Measurements from ENCODE around the gene MBOAT1. TPM values are rescaled to one million over a fixed set of nuclear protein-coding genes. Genes with fewer than 3 reads are reported as not detected.

Gene MBOAT1
- polyA plus RNA-seq, 2 of the 4 experiments (the other 2 are of a cell fraction) = 1.9 to 5.5 TPM

DNA sequence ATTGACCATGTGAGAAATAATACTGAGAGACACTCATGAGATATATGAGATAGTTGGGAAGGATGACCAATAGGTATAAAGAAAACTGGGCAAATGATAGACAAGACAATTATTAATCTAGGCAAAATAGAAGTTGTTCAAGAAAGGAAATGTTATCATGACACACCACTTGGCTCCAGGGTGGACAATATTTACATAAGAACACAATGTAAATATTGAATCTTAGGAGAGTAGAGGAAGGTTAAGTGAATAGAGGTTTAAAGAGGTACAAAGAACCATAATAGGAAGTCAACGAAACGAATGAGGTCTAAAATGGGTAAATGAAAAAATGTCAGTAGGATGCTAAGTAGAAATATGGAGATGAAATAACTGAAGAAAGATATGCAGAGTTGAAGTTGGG, 126.5 kb downstream of the MBOAT1 start (continued):
- TF ChIP-seq CHD2 (IDR thresholded peaks at IDR 0.05; ENCODE audit: low read length, partially characterized antibody) (no peak), EP300 (IDR thresholded peaks at IDR 0.05) (no peak), NPAS2 (CRISPR knock-in tag; IDR thresholded peaks at IDR 0.05; ENCODE audit: borderline replicate concordance) (no peak), TFCP2L1 (CRISPR knock-in tag; IDR thresholded peaks at IDR 0.05) (no peak)

GRCh38 chr6:20084411-20084810, 127.9 kb downstream of the MBOAT1 start:
- no peak for FAIRE-seq
- H3K27ac ChIP-seq = no peak overlapping the region
- no peak for DNase-seq (ENCODE audit: low read depth in 1 of 2, low spot score in 1 of 2)
- no peaks in the 10 kb centered on the region for H3K4me1 ChIP-seq
- CTCF ChIA-PET = no interaction called here
- POLR2A ChIA-PET = no interaction called here
- ATAC-seq = no peak
- no peak for TF ChIP-seq RARB (CRISPR knock-in tag; IDR thresholded peaks at IDR 0.05)
- TF ChIP-seq HES2 (IDR thresholded peaks at IDR 0.05) = no peak
- no peak for TF ChIP-seq TP53 (CRISPR knock-in tag; IDR thresholded peaks at IDR 0.05)
- TF ChIP-seq EHF (CRISPR knock-in tag; IDR thresholded peaks at IDR 0.05) = no peak
- TF ChIP-seq NR3C1 (IDR thresholded peaks at IDR 0.05) = no peak
- TF ChIP-seq ATOH8 (CRISPR knock-in tag; IDR thresholded peaks at IDR 0.05; ENCODE audit: low read depth) = no peak
- TF ChIP-seq HDAC2 (IDR thresholded peaks at IDR 0.05) = no peak
- TF ChIP-seq RAD21 (conservative IDR thresholded peaks at IDR 0.05 in 1 of 2, IDR thresholded peaks at IDR 0.05 in 1 of 2) = no peak
- TF ChIP-seq PHF8 (IDR thresholded peaks at IDR 0.05; ENCODE audit: borderline replicate concordance, low read depth) = no peak
- TF ChIP-seq SMC3 (IDR thresholded peaks at IDR 0.05) = no peak
- TF ChIP-seq KDM5A (IDR thresholded peaks at IDR 0.05) = no peak
- no peak for TF ChIP-seq HOXA7 (CRISPR knock-in tag; IDR thresholded peaks at IDR 0.05)
- no peak overlapping the region for H3K4me3 ChIP-seq
- H3K9me3 ChIP-seq = no peaks in the 10 kb centered on the region; the same call in 2 of the 3 replicates
- no peak overlapping the region for H3K4me2 ChIP-seq

DNA sequence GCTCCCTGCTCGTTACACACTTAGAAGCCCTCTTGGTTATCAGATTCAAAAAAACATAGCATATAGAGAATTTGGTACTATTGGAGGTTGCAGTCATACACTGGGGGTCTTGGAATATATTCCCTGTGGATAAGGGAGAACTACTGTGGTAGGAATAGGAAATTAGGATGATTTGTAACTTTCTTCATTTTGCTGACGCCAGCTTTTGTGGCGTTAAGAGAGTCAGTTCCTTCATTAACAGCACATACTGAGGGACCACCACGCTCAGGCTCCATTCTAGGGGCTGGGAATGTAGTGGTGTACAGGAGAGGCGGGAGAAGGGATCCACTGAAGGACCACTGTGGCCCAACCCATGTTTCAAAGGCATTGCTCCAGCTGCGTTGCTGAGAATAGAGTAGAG, 140.3 kb downstream of the MBOAT1 start:
- no peak for ATAC-seq

More for the DNA sequence above, 140.3 kb downstream of the MBOAT1 start:
- no peak overlapping the region for H3K4me2 ChIP-seq
- H3K27ac ChIP-seq = no peak overlapping the region
- TF ChIP-seq, protein P1, sequence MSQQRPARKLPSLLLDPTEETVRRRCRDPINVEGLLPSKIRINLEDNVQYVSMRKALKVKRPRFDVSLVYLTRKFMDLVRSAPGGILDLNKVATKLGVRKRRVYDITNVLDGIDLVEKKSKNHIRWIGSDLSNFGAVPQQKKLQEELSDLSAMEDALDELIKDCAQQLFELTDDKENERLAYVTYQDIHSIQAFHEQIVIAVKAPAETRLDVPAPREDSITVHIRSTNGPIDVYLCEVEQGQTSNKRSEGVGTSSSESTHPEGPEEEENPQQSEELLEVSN (IDR thresholded peaks at IDR 0.05; ENCODE audit: borderline replicate concordance, low read depth) = no peak
- TF ChIP-seq FOSB (CRISPR knock-in tag; IDR thresholded peaks at IDR 0.05) = no peak
- no peak for TF ChIP-seq GATA3 (IDR thresholded peaks at IDR 0.05; ENCODE audit: borderline replicate concordance)
- TF ChIP-seq KDM1A (IDR thresholded peaks at IDR 0.05; ENCODE audit: low read depth) = no peak
- TF ChIP-seq FOXS1 (CRISPR knock-in tag; IDR thresholded peaks at IDR 0.05) = no peak
- TF ChIP-seq CHD4 (IDR thresholded peaks at IDR 0.05; ENCODE audit: borderline replicate concordance) = no peak
- no peak for TF ChIP-seq ZFP36 (IDR thresholded peaks at IDR 0.05; ENCODE audit: borderline replicate concordance, partially characterized antibody)
- TF ChIP-seq MYC (IDR thresholded peaks at IDR 0.05; ENCODE audit: borderline replicate concordance, low read length) = no peak
- TF ChIP-seq RARB (CRISPR knock-in tag; IDR thresholded peaks at IDR 0.05) = no peak
- no peak for TF ChIP-seq ATOH8 (CRISPR knock-in tag; IDR thresholded peaks at IDR 0.05; ENCODE audit: low read depth)
- TF ChIP-seq CBX2 (IDR thresholded peaks at IDR 0.05; ENCODE audit: borderline replicate concordance, low read depth) = no peak
- no peak for TF ChIP-seq FOSL2 (IDR thresholded peaks at IDR 0.05)
- TF ChIP-seq FOSL2 (CRISPR knock-in tag; IDR thresholded peaks at IDR 0.05) = no peak
- TF ChIP-seq JUNB (IDR thresholded peaks at IDR 0.05) = no peak
- TF ChIP-seq BHLHE40 (IDR thresholded peaks at IDR 0.05; ENCODE audit: low read depth, low read length) = no peak
- TF ChIP-seq HOXB13 (CRISPR knock-in tag; IDR thresholded peaks at IDR 0.05; ENCODE audit: low read depth) = no peak
- TF ChIP-seq POLR2A (IDR thresholded peaks at IDR 0.05; ENCODE audit: low read length) = no peak
- no peak for TF ChIP-seq PHF8 (IDR thresholded peaks at IDR 0.05; ENCODE audit: borderline replicate concordance, low read depth)
- TF ChIP-seq MAX (IDR thresholded peaks at IDR 0.05) = no peak
- TF ChIP-seq PBX3 (IDR thresholded peaks at IDR 0.05) = no peak
- ChIA-PET POLR2A (no interaction called here), CTCF (no interaction called here)
- WGBS (ENCODE audit: missing lambda C conversion rate) = 41% methylated on average over 6 of the region's 6 CpGs
- no peak overlapping the region for H3K4me3 ChIP-seq
- H3K4me1 ChIP-seq = no peaks in the 10 kb centered on the region
- H3K9me3 ChIP-seq = no peaks in the 10 kb centered on the region; the same call in 2 of the 3 replicates
- FAIRE-seq (no peak), DNase-seq (ENCODE audit: low read depth in 1 of 2, low spot score in 1 of 2) (no peak)

All from A549 (cell line).